ENCODE data around the gene GALNS.

Gene GALNS

DNA sequence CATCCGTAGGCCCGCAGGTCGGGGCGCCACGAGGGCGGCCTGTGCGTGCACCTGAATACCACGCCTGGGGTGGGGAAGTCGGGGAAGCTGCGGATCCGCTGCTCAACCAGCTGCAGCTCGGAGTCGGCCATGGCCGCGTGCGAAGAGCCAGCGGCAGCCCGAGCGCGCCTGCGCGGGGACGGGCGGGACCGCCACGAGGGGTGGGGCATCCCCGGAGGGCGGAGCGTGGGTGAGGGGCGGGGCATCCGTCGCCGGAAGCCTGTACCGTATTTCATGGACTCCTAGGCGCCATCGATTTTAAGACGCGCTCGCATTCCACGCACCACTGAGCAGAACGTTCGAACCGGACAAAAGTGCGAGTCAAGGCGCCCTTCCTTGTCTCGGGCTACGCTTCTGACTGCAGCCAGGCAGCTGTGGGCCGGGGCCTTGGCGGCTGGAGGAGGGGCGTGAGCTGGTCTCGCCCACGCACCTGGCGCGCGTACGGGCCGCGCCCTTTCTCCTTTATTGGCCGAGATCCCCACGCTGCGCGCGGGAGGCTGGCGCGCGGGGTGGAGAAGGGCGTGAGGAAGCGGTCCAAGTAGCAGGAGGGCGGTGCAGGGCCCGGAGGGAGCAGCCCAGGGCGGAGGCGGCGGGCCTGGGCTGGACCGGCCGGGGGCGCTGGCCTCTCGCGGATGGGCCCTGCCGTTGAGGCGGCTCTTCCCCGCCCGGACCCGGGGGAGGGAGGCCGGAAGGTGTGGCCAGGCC is 44.8 kb downstream of the GALNS start, which contains the start of gene APRT:
TSS of gene APRT (minus strand) at position 160 of the 744 bp plus-strand sequence. CDS start at position 131, 29 bp downstream.
- TF ChIP-seq ESRRG (CRISPR knock-in tag; IDR thresholded peaks at IDR 0.05) (no peak), SNAI2 (CRISPR knock-in tag; IDR thresholded peaks at IDR 0.05) (no peak), GLIS3 (CRISPR knock-in tag; IDR thresholded peaks at IDR 0.05) (no peak), ZNF8 (CRISPR knock-in tag; IDR thresholded peaks at IDR 0.05) (no peak), RARB (CRISPR knock-in tag; IDR thresholded peaks at IDR 0.05) (no peak), ZC3H10 (CRISPR knock-in tag; IDR thresholded peaks at IDR 0.05) (no peak), ZFP3 (CRISPR knock-in tag; IDR thresholded peaks at IDR 0.05) (no peak)
- peak; percentile 78 for ATAC-seq

DNA sequence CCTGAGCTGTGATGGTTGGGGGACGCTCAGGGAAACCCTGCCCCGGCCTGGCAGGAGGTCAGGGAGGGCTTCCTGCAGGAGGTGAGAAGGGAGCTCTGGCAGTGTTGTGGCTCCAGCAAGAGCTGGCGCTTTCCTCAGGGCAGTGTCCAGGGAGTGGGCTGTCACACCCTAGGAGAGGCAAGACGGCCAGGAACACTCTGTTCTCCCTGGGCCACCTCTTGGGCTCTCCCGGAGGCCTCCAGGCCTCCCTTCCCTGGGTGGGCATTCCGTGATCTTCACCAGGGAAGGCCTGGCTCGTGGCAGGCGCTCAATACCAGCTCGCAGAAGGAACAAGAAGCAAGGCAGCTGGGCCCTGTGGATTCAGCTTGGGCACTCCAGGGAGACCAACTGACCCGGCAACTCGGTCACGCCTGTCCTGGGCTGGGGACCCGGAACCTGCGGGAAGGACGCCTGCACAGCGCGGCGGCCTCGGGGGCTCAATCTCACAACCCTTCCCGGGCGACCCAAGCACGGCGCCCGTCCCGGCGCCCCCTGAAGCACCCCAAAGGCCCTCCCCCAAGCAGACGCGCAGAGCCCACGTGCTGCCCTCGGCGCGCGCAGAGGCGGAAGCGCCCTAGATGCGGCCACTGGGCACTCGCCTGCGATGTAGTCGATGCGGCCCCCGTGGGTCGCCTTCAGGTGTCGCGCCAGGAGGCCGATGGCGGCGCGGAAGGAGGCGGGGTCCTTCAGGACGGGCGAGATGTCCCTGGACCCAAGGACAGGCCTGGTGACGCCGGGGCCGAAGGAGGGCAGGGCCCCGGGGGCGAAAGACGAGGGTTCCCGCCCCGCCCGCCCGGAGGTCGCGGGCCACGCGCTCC is 45.6 kb downstream of the GALNS start:
- peak; percentile 76 for ATAC-seq
- TF ChIP-seq ESRRG (CRISPR knock-in tag; IDR thresholded peaks at IDR 0.05) (no peak), BACH2 (CRISPR knock-in tag; IDR thresholded peaks at IDR 0.05; ENCODE audit: borderline replicate concordance) (no peak), ZNF8 (CRISPR knock-in tag; IDR thresholded peaks at IDR 0.05) (no peak), CSRNP3 (CRISPR knock-in tag; IDR thresholded peaks at IDR 0.05) (no peak), RARB (CRISPR knock-in tag; IDR thresholded peaks at IDR 0.05) (no peak), CSDC2 (CRISPR knock-in tag; IDR thresholded peaks at IDR 0.05) (no peak), ZC3H10 (CRISPR knock-in tag; IDR thresholded peaks at IDR 0.05) (no peak), OSR1 (CRISPR knock-in tag; IDR thresholded peaks at IDR 0.05) (no peak), ARNTL (CRISPR knock-in tag; IDR thresholded peaks at IDR 0.05; ENCODE audit: borderline replicate concordance, low read depth) (no peak), TOX (CRISPR knock-in tag; IDR thresholded peaks at IDR 0.05; ENCODE audit: borderline replicate concordance) (no peak), TSHZ2 (CRISPR knock-in tag; IDR thresholded peaks at IDR 0.05) (no peak), SNAI2 (CRISPR knock-in tag; IDR thresholded peaks at IDR 0.05) (no peak), ZNF565 (CRISPR knock-in tag; conservative IDR thresholded peaks at IDR 0.05; ENCODE audit: low read depth) (no peak), ZFP30 (CRISPR knock-in tag; IDR thresholded peaks at IDR 0.05) (no peak)
- TF ChIP-seq, protein P1, sequence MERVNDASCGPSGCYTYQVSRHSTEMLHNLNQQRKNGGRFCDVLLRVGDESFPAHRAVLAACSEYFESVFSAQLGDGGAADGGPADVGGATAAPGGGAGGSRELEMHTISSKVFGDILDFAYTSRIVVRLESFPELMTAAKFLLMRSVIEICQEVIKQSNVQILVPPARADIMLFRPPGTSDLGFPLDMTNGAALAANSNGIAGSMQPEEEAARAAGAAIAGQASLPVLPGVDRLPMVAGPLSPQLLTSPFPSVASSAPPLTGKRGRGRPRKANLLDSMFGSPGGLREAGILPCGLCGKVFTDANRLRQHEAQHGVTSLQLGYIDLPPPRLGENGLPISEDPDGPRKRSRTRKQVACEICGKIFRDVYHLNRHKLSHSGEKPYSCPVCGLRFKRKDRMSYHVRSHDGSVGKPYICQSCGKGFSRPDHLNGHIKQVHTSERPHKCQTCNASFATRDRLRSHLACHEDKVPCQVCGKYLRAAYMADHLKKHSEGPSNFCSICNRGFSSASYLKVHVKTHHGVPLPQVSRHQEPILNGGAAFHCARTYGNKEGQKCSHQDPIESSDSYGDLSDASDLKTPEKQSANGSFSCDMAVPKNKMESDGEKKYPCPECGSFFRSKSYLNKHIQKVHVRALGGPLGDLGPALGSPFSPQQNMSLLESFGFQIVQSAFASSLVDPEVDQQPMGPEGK (CRISPR knock-in tag; IDR thresholded peaks at IDR 0.05; ENCODE audit: borderline replicate concordance): no peak
- TF ChIP-seq, protein P2, sequence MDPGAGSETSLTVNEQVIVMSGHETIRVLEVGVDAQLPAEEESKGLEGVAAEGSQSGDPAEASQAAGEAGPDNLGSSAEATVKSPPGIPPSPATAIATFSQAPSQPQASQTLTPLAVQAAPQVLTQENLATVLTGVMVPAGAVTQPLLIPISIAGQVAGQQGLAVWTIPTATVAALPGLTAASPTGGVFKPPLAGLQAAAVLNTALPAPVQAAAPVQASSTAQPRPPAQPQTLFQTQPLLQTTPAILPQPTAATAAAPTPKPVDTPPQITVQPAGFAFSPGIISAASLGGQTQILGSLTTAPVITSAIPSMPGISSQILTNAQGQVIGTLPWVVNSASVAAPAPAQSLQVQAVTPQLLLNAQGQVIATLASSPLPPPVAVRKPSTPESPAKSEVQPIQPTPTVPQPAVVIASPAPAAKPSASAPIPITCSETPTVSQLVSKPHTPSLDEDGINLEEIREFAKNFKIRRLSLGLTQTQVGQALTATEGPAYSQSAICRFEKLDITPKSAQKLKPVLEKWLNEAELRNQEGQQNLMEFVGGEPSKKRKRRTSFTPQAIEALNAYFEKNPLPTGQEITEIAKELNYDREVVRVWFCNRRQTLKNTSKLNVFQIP (CRISPR knock-in tag; IDR thresholded peaks at IDR 0.05; ENCODE audit: borderline replicate concordance, low read depth): no peak

- no peak for ATAC-seq
- TF ChIP-seq ZNF8 (CRISPR knock-in tag; IDR thresholded peaks at IDR 0.05): no peak
- no peak for TF ChIP-seq SNAI2 (CRISPR knock-in tag; IDR thresholded peaks at IDR 0.05)
- TF ChIP-seq RARB (CRISPR knock-in tag; IDR thresholded peaks at IDR 0.05): no peak
- TF ChIP-seq CSDC2 (CRISPR knock-in tag; IDR thresholded peaks at IDR 0.05): no peak
- TF ChIP-seq ZC3H10 (CRISPR knock-in tag; IDR thresholded peaks at IDR 0.05): no peak
- TF ChIP-seq ESRRG (CRISPR knock-in tag; IDR thresholded peaks at IDR 0.05): no peak
- no peak for TF ChIP-seq OSR1 (CRISPR knock-in tag; IDR thresholded peaks at IDR 0.05)
- TF ChIP-seq ZFP3 (CRISPR knock-in tag; IDR thresholded peaks at IDR 0.05): no peak
- no peak for TF ChIP-seq PPARA (CRISPR knock-in tag; IDR thresholded peaks at IDR 0.05; ENCODE audit: borderline replicate concordance)
These were observed 46.4 kb downstream of the GALNS start for GRCh38 chr16:88810166-88810911.

Measured in SK-N-SH treated with all-trans-retinoic acid at 6 μM for 48 hours (cell line).